Fibroblast of skin of right quadriceps (primary cell): ENCODE results near the gene SRRM4.
"Not testable (repeated sequence)": the region's sequence is repeated elsewhere in the genome, so short reads cannot be mapped to it uniquely, and the experiment has no call there.

Experiments
- DNase-seq: peaks from one replicate; pipeline ENCODE4 v3.0.0-alpha.2; 2013

The SRRM4 gene

GRCh38 chr12:118981285-118982211, at the start of gene SRRM4:
Gene SRRM4 (plus strand): TSS chr12:118981541. CDS start chr12:118981883, 342 bp downstream.
- DNase-seq, result no peak

GRCh38 chr12:118946256-118946655, 35.1 kb upstream of the SRRM4 start:
- no peak for DNase-seq

DNA sequence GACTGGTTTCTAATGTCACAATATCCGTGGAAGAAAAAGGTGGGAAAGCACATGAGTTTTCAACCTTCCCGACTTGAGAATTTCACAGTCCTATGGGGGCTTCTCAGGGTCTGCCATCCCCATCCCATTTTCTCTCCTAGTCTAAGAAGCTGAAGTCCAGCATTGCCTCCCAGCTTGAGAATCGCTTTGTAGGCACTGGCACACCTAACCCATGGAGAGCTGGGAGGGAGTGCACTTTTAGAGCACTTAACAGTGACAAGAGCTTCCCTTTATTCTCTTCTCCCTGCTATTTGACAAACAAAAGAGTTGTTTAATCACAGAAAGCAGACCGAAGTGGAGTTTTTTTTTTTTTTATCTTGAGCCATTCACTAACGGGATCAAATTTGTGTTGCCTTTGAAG, 22.8 kb upstream of the SRRM4 start:
- DNase-seq, result no peak

- no peak for DNase-seq
Observed at GRCh38 chr12:118959348-118959747, 22.0 kb upstream of the SRRM4 start.

GRCh38 chr12:118959985-118960560, 21.3 kb upstream of the SRRM4 start:
- DNase-seq, result no peak

GRCh38 chr12:118960865-118961264, 20.5 kb upstream of the SRRM4 start:
- DNase-seq, result no peak

- DNase-seq, result no peak
Observed at GRCh38 chr12:118964988-118965387, 16.4 kb upstream of the SRRM4 start.

DNA sequence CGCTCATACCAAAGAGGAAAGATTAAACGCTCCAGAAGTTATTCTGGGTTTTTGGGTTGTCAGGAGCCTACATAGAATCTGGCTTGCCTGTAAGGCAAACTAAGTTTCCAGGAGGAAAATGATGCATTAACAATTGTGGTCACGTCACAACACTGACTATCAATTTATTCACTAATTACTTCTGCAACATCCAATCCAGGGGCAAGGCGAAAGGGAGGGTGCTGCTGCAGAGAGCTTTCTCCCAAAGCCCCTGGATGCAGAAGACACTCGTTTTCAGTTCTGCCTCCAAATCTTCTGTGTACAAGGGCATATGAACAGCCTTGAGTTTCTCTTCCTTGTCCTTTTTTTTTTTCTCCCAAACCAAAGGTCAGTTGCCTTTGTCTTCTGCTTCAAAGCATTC, 10.5 kb upstream of the SRRM4 start:
- DNase-seq, result no peak

- no peak for DNase-seq
Observed at GRCh38 chr12:118972982-118973381, 8.4 kb upstream of the SRRM4 start.

- DNase-seq, result peak; percentile 15
Observed at GRCh38 chr12:118979763-118980406, 1.5 kb upstream of the SRRM4 start.

DNA sequence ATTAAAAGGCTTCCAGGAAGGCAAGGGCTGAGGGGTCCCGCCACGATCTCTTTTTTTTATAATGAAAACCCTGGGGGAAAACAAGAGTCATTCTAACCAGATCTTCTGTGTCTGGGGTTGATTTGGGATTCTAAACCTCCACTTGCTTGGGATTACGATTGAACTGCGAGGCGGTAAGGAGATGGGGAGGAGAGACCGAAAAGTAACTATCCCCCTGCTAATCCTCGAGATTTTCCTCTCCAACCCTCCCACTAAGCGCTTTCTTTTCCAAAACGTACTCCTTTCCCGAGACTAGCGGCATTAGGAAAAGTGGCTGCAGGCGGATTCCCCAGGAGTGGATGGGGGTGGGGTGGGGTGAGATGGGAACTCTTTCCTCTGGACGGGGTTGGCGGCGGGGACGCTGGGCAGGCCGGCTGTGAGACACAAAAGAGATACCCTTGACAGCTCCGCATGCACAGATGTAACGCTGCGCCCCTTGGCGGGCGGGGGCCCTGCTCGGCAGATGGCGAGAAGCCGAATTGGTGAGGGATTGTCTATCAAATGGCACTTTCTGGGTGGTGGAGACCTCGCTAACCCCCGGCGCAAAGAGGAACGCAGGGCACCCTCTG, 830 bp upstream of the SRRM4 start:
- no peak for DNase-seq

- no peak for DNase-seq
Observed at GRCh38 chr12:118982302-118982701, 961 bp downstream of the SRRM4 start.

DNA sequence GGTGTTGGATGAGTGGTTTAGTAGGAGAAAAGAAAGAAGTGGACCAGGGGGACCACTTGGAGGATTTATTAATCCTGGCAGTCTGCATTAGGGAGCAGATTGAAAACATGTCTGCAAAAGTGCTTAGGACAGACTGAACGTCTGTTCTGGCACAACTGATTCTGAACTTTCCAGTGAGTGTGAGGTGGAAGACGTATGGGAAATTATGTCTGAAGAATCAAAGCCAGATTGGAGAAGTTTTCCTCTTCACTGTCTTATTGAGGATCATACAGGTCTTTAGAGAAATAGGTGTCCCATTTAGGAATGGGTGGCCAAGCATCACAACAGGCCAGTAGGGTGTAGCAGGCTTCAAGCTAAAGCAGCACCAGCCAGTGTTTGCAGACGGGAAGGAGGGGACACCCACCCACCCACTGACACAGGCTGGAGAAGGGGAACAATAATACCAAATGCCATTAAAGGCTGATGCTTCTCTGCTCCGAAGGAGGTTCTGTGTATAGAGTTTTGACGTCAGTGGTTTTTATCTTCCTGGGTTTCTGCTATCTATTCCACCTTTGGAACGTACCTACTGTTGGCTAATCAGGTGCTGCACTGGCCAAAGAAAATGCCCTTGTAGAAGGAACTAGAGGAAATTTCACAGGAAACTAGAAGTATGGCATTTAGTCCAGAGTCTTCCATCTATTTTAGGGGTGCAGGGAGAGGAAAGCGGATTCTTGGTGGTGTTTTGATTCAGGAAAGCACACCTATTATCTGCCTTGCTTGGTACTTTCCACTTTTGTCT, 1.8 kb downstream of the SRRM4 start:
- DNase-seq, result no peak

DNA sequence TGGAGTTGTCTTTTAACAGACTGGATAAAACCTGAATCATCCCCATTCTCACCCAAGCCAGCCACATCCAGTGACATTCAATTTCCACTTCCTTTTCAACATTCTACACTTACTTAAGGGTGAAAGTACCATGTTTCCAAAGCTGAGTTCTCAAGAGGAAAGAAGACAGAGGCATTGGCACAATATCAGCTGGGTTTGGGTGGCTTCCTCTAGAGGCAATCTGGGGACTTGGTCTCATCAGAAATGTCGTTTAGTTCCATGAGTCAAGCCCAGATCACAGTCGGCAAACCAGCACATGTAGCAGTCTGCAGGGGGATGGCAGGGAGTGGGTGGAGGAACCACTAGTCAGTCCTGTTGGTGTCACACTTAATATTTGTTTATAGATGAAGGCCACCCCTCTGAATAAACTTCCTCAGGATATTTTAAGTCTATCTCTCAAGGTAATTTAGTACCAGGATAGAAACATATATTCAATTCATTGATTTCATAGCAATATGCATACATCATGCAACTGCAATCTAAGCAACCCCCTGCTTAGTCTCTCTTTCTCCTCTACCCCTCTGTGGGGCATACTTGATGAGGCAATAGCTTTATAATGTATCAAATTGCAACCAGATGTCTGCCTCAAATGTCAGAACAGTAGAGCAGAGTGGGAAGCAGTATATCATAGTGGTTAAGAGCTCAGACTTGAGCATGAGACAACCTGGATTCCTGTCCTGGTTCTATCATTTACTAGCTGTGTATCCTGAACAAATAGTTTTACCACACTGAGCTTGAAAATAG, 3.0 kb downstream of the SRRM4 start:
- no peak for DNase-seq

- no peak for DNase-seq
Observed at GRCh38 chr12:118986050-118986449, 4.7 kb downstream of the SRRM4 start.

GRCh38 chr12:118999107-118999506, 17.8 kb downstream of the SRRM4 start:
- DNase-seq, result no peak

DNA sequence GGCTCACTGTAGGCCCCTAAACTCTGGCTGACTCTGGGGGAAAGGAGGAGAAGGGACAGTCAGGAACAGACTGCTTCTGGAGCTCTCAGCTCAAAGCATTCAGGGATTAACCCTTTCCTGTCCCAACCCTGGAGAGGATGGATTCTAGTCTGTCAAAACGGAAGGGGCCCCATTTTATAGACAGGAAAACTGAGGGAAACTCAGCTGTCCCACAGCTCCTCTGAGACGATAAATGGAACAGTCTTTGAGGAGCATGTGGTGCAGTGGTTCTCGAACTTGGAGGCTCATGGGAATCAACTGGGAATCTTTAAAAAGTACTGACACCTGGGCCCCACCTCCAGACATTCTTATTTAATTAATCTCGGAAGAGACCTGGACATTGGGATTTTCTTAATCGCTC, 23.7 kb downstream of the SRRM4 start:
- DNase-seq, result no peak

DNA sequence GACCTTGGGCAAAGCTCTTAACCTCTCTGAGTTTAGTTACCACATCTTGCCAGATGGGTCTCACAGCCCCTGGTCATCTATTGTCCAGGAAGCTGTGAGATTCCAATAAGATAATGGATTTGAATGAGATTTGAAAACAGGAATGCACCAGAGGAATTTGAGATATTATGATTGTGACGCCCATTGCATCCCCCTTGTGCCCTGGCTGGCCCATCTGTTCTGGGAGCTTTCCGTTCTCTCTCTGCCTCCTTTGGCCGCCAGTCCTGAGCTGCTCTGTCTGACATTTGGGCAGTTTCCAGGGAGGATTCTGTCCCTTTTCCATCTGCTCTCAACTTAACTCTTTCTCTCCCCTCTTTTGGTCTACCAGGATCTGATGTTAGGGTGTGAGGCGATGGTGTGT, 24.6 kb downstream of the SRRM4 start:
- DNase-seq, result no peak

- DNase-seq, result no peak
Observed at GRCh38 chr12:119006746-119007145, 25.4 kb downstream of the SRRM4 start.

DNA sequence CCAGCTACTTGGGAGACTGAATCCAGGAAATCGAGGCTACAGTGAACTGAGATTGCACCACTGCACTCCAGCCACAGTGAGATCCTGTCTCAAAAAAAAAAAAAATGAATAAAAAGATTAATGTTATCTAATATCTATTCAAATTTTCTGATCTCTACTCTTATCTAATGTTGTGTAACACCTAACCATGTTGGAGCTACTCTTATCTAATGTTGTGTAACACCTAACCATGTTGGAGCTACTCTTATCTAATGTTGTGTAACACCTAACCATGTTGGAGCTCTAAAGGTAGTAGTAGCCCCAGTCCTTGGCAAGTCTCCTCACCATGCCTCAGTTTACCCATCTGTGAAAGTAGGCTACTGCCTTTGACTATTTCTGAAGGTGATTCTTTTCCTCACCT, 26.9 kb downstream of the SRRM4 start:
- DNase-seq, result not testable (repeated sequence)

DNA sequence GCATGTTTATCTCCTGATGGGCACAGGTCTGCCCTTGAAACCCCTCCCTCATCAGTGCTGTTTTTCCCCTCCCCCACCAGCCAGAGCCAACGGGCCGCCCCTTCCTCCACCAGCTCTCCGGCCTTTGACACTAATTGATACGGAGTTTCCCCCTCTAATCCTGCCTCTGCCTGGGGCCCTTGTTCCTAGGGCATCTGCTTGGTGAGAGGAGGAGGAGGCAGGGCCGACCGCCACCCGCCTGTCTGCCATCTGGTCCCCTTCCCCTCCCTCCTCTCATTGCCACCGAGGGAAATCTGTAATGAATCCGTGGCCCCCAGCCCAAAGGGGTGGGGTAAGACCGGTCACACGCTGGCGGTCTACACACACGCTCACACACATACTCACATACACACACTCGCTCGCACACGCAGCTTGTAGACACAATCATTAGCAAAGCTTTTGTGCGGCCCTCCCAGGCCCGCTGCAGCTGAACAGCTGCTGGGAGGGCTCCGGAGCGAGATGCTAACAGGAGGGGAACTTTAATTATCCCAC, 27.4 kb downstream of the SRRM4 start:
- DNase-seq, result no peak

GRCh38 chr12:119011231-119011630, 29.9 kb downstream of the SRRM4 start:
- no peak for DNase-seq
